A549 (cell line): ENCODE measurements around the gene CRYM. TPM values are rescaled to one million over a fixed set of nuclear protein-coding genes. Genes with fewer than 3 reads are reported as not detected.
"Not testable (repeated sequence)": the region's sequence is repeated elsewhere in the genome, so short reads cannot be mapped to it uniquely, and the experiment has no call there.

Experiments
- ATAC-seq, 2 experiments: fragments of 200-7000 bp in 1 of 2; fragments of >200 bp in 1 of 2; cut with Nextera tagmentation in 1 of 2; cut with Tn5 transposase in 1 of 2; 3 replicates each; pipeline versions ENCODE4 v1.8.0 to v1.9.1; 2018 to 2020; ENCODE audit warnings: mild to moderate bottlenecking in 1 of 2, moderate library complexity in 1 of 2
- CTCF ChIA-PET: fragments of 300-600 bp; sonication (Branson Sonifier 250); formaldehyde crosslinking; extraction: SDS; loops from one replicate; lab custom pipeline; 2021; ENCODE audit warnings: antibody characterized with exemption, inconsistent platforms; lab: Yijun Ruan, JAX
- POLR2A ChIA-PET: fragments of 350-600 bp; formaldehyde crosslinking; extraction: SDS; loops from one replicate; lab custom pipeline; 2021; ENCODE audit warnings: antibody characterized with exemption, inconsistent platforms; lab: Yijun Ruan, JAX
- DNase-seq, 2 experiments: peaks; one replicate each; pipeline versions ENCODE4 v3.0.0 to v3.0.0-alpha.2; 2011 to 2016; ENCODE audit warnings: low read depth in 1 of 2, low spot score in 1 of 2
- FAIRE-seq: peaks from 2 replicates; lab custom pipeline; 2011; peaks lifted over from hg19 to GRCh38; lab: Jason Lieb, UNC
- H3K27ac ChIP-seq, 2 experiments: fragments of >200 bp; sonication (Bioruptor Twin); formaldehyde crosslinking; 3 replicates each; pipeline ENCODE4 v1.5.1; 2016 to 2017
- H3K4me1 ChIP-seq: fragments of >200 bp; sonication (Bioruptor Twin); formaldehyde crosslinking; 3 replicates; pipeline ENCODE4 v1.6.1; 2016
- H3K4me2 ChIP-seq: fragments of >200 bp; sonication (Bioruptor Twin); formaldehyde crosslinking; 3 replicates; pipeline ENCODE4 v1.6.1; 2016
- H3K4me3 ChIP-seq: fragments of >200 bp; sonication (Bioruptor Twin); formaldehyde crosslinking; 3 replicates; pipeline ENCODE4 v1.5.1; 2016
- H3K9me3 ChIP-seq: fragments of >200 bp; sonication (Bioruptor Twin); formaldehyde crosslinking; 3 replicates; pipeline ENCODE4 v1.6.1; 2016
- CBX2 ChIP-seq: fragments of 200-600 bp; sonication (generic); IDR thresholded peaks from 2 replicates; pipeline ENCODE4 v1.6.1; 2016; ENCODE audit warnings: low read depth, mild to moderate bottlenecking, borderline replicate concordance
- CTCF ChIP-seq: fragments of >200 bp; sonication (Bioruptor Twin); formaldehyde crosslinking; IDR thresholded peaks from 3 replicates; pipeline ENCODE4 v1.5.1; 2016
- E2F6 ChIP-seq: IDR thresholded peaks from 2 replicates; pipeline ENCODE4 v1.6.1; 2012; ENCODE audit warnings: low read depth, borderline replicate concordance
- ELK1 ChIP-seq: fragments of 150-350 bp; IDR thresholded peaks from 2 replicates; pipeline ENCODE4 v1.6.1; 2014; ENCODE audit warnings: low read depth, mild to moderate bottlenecking, low read length
- EP300 ChIP-seq, 2 experiments: fragments of >200 bp; sonication (Bioruptor Twin); formaldehyde crosslinking; IDR thresholded peaks; 2 replicates in 1 of 2; 3 replicates in 1 of 2; pipeline ENCODE4 v1.6.1; 2016 to 2017
- GATA3 ChIP-seq: IDR thresholded peaks from 2 replicates; pipeline ENCODE4 v1.6.1; 2012; ENCODE audit warnings: borderline replicate concordance
- HDAC2 ChIP-seq: fragments of 200-600 bp; sonication (generic); IDR thresholded peaks from 2 replicates; pipeline ENCODE4 v1.6.1; 2016
- HOXA7 ChIP-seq: fragments of 250-450 bp; sonication (Bioruptor Pico); IDR thresholded peaks from 2 replicates; pipeline ENCODE4 v1.5.0; 2020; ENCODE audit warnings: mild to moderate bottlenecking, moderate library complexity
- JUNB ChIP-seq: fragments of >200 bp; sonication (Bioruptor Twin); formaldehyde crosslinking; IDR thresholded peaks from 2 replicates; pipeline ENCODE4 v1.6.1; 2016
- KDM5A ChIP-seq: fragments of 200-600 bp; sonication (generic); IDR thresholded peaks from 2 replicates; pipeline ENCODE4 v1.6.1; 2016; ENCODE audit warnings: antibody characterized with exemption, mild to moderate bottlenecking
- MAFK ChIP-seq: fragments of 450-650 bp; IDR thresholded peaks from 2 replicates; pipeline ENCODE4 v1.6.1; 2014; ENCODE audit not compliant: partially characterized antibody
- MAX ChIP-seq: IDR thresholded peaks from 2 replicates; pipeline ENCODE4 v1.6.1; 2012
- MYC ChIP-seq: IDR thresholded peaks from 2 replicates; pipeline ENCODE4 v1.6.1; 2012; ENCODE audit warnings: mild to moderate bottlenecking, inconsistent platforms, low read length, improper control_type of control experiment, borderline replicate concordance
- POLR2A ChIP-seq: IDR thresholded peaks from 2 replicates; pipeline ENCODE4 v1.6.1; 2012; ENCODE audit warnings: mild to moderate bottlenecking, low read length
- RAD21 ChIP-seq, 2 experiments: fragments of >200 bp in 1 of 2; sonication (Bioruptor Twin) in 1 of 2; formaldehyde crosslinking in 1 of 2; IDR thresholded peaks in 1 of 2; conservative IDR thresholded peaks in 1 of 2; 2 replicates in 1 of 2; 3 replicates in 1 of 2; pipeline ENCODE4 v1.6.1; 2012 to 2018; ENCODE audit warnings: inconsistent platforms in 1 of 2
- RNF2 ChIP-seq: fragments of 200-600 bp; sonication (generic); IDR thresholded peaks from 2 replicates; pipeline ENCODE4 v1.6.1; 2016; ENCODE audit warnings: low read depth, mild to moderate bottlenecking, antibody characterized with exemption, moderate library complexity, borderline replicate concordance
- ZSCAN20 ChIP-seq: fragments of 250-450 bp; sonication (Bioruptor Pico); IDR thresholded peaks from 2 replicates; pipeline ENCODE4 v1.8.0; 2022; ENCODE audit warnings: mild to moderate bottlenecking, moderate library complexity
- WGBS: methylation state at CpG from one replicate; pipeline ENCODE4 v1.1.6; 2017; ENCODE audit errors: missing lambda C conversion rate; 5-methylcytosine and 5-hydroxymethylcytosine counted together
- polyA plus RNA-seq, 4 experiments: library from polyadenylated mRNA; depleted of rRNA in 3 of 4; stranded (reverse); fragments of >200 nt; fragmentation: RNase III in 1 of 4; extraction: RNeasy Plus Mini Kit Qiagen cat#74134 plus additional on column Dnase treatment in 1 of 4; gene quantifications; 2 replicates in 3 of 4; 3 replicates in 1 of 4; pipeline ENCODE4 v1.2.3, GENCODE V29; 2011 to 2017

Gene CRYM
- polyA plus RNA-seq, 2 of the 4 experiments (the other 2 are of a cell fraction): 0.98 to 3.1 TPM

- TF ChIP-seq ELK1 (no peak), POLR2A (peak; percentile 53), RNF2 (no peak), MAX (peak; percentile 56), EP300 (IDR thresholded peaks at IDR 0.05) (0 out of 5 replicates have a peak, but pooled peaks of 1 of the 2 experiments have one; percentile 7), RAD21 (conservative IDR thresholded peaks at IDR 0.05 in 1 of 2, IDR thresholded peaks at IDR 0.05 in 1 of 2) (peak; percentile 98 to 99), HOXA7 (CRISPR knock-in tag) (no peak), CTCF (peak; percentile 97), MYC (peak; percentile 14), JUNB (peak; percentile 74), KDM5A (peak; percentile 56; the same call in 1 of the 2 replicates), E2F6 (peak; percentile 70)
Measured at GRCh38 chr16:21300309-21301167, 22.4 kb upstream of the CRYM start (continued).

- TF ChIP-seq MAFK: peak; percentile 73
- TF ChIP-seq, all 56 proteins: peak for 1; not testable (repeated sequence) for 55
- DNase-seq, H3K4me1 ChIP-seq, H3K4me2 ChIP-seq, ATAC-seq, FAIRE-seq, POLR2A ChIA-PET, H3K27ac ChIP-seq, H3K4me3 ChIP-seq: not testable (repeated sequence)
- H3K9me3 ChIP-seq: peaks cover 10% of the 10 kb centered on the region; the same call in 2 of the 3 replicates
- CTCF ChIA-PET: interaction anchor here (1.0 to 2.1 kb wide), 3 partner anchors 9 to 12 kb away, joined by 3 to 7 read pairs (median 5); partner anchors contain the start of gene CRYM
- 80% methylated on average over 3 of the region's 3 CpGs for WGBS
Measured at GRCh38 chr16:21289789-21290188, 11.7 kb upstream of the CRYM start.

GRCh38 chr16:21285314-21285713 lies 7.2 kb upstream of the CRYM start:
- ChIA-PET CTCF (interaction anchor here (0.6 to 1.5 kb wide), 8 partner anchors 9 to 905 kb away, joined by 3 to 27 read pairs (median 3); no protein-coding TSS in a partner anchor), POLR2A (interaction anchor here (0.9 kb wide), 1 partner anchor 15 kb away, joined by 3 read pairs; no protein-coding TSS in a partner anchor)
- FAIRE-seq (no peak), ATAC-seq (no peak), DNase-seq (no peak)
- 8% methylated on average over 1 of the region's 1 CpG for WGBS
- Histone ChIP-seq H3K4me2 (no peak overlapping the region), H3K9me3 (peaks cover 9% of the 10 kb centered on the region; the same call in 2 of the 3 replicates), H3K4me1 (no peaks in the 10 kb centered on the region), H3K27ac (no peak overlapping the region), H3K4me3 (no peak overlapping the region)
- TF ChIP-seq ZSCAN20 (CRISPR knock-in tag) (no peak), E2F6 (no peak), RNF2 (no peak), GATA3 (no peak), HDAC2 (no peak), CBX2 (no peak)
